Measurements from ENCODE around the gene HEATR9.

DNA sequence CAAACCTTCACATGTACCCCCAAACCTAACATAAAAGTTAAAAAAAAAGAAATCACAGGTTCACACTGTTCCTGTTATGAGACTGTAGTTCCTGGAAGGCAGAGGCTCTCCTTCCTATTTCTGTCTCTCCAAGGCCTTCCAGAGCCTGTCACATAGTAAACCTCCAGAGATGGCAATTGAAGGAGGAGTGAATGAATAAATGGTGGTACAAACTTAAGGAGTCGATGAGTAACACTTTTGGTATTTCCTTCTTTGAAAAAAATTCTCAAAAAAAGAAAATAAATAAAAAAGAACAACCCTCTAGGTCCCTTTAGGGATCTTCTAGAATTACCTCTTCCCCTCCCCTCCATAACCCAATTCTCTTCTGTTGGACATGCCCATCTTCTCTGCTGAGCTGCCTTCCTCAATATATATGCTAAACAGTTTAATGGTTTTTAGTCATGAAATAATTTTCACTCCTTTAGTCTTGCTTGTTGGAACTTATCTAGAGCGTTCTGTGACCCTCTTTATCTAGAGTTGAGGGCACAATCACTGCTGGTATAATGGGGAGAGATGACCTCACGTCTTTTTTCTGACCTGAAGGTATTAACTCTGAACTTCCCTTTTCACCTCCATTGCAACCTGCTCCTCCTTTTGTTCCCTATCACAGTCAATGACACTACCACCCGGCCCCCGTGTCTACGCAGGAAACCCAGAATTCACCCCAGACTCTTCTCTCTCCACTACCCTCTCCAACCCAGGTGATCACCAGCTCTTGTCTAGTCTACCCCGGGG is 61.1 kb downstream of the HEATR9 start:
- TF ChIP-seq, protein P1, sequence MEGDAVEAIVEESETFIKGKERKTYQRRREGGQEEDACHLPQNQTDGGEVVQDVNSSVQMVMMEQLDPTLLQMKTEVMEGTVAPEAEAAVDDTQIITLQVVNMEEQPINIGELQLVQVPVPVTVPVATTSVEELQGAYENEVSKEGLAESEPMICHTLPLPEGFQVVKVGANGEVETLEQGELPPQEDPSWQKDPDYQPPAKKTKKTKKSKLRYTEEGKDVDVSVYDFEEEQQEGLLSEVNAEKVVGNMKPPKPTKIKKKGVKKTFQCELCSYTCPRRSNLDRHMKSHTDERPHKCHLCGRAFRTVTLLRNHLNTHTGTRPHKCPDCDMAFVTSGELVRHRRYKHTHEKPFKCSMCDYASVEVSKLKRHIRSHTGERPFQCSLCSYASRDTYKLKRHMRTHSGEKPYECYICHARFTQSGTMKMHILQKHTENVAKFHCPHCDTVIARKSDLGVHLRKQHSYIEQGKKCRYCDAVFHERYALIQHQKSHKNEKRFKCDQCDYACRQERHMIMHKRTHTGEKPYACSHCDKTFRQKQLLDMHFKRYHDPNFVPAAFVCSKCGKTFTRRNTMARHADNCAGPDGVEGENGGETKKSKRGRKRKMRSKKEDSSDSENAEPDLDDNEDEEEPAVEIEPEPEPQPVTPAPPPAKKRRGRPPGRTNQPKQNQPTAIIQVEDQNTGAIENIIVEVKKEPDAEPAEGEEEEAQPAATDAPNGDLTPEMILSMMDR (IDR thresholded peaks at IDR 0.05; ENCODE audit: insufficient read depth, low read length, poor library complexity, severe bottlenecking): no peak
- TF ChIP-seq EZH2phosphoT487 (conservative IDR thresholded peaks at IDR 0.05; ENCODE audit: low read length): no peak
